GM12891 (cell line): Measurements from ENCODE around the gene ITPKA.

Experiments used
- PAX5 ChIP-seq: IDR thresholded peaks from 2 replicates; pipeline ENCODE4 v1.6.1; 2011; ENCODE audit warnings: low read length, moderate library complexity, mild to moderate bottlenecking; ENCODE audit not compliant: insufficient read depth, severe bottlenecking
- POLR2A ChIP-seq: IDR thresholded peaks from 2 replicates; pipeline ENCODE4 v1.6.1; 2011; ENCODE audit warnings: low read depth, low read length, control low read depth
- POLR2AphosphoS5 ChIP-seq: IDR thresholded peaks from 2 replicates; pipeline ENCODE4 v1.6.1; 2011; ENCODE audit warnings: low read depth, low read length, control low read depth
- TAF1 ChIP-seq: IDR thresholded peaks from 2 replicates; pipeline ENCODE4 v1.6.1; 2011; ENCODE audit warnings: low read depth, low read length, control low read depth

DNA sequence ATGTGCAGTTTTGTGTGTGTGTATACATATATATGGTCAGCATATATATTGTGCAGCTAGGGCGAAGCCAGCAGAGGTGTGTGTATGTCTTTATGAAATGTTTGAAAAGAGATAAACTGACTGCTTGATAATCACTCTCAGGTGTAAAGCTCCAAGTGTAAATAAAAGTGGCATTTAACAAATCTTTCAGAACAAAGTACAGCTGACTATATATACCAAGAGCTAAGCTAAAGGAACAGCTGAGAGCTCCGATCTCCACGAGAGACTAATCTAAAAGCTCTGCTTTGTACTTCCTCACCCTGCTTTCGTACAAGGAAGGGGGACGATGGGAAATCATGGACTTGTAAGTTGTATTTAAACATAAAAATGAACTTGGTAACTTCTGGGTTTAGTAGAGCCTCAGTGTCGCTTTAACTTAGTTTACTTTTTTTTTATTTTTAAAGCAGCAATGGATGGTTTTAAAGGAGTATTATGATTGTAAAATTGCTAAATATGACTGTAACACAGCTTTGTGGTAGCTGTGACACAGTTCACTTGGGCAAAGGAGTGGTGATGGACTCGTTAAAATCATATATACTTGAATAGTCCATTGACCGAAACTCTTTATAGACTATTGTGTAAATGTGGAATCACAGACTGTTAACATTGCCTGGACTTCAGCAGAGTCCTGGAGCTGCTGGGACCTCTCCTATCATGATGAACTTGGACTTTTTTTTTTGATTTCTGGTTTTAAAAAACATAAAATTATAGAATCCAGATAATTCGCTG, 11.4 kb upstream of the ITPKA start:
- TF ChIP-seq POLR2A = no peak
- TF ChIP-seq PAX5 = no peak
- no peak for TF ChIP-seq TAF1
- no peak for TF ChIP-seq POLR2AphosphoS5
